HG03139 (cell line): ENCODE results near the gene CPTP.
"Not testable (repeated sequence)": the region's sequence is repeated elsewhere in the genome, so short reads cannot be mapped to it uniquely, and the experiment has no call there.

Experiments used
- ATAC-seq: cut with Tn5 transposase; IDR thresholded peaks from one replicate; pipeline ENCODE4 v1.9.1; 2021; ENCODE audit not compliant: unreplicated experiment

Gene CPTP

DNA sequence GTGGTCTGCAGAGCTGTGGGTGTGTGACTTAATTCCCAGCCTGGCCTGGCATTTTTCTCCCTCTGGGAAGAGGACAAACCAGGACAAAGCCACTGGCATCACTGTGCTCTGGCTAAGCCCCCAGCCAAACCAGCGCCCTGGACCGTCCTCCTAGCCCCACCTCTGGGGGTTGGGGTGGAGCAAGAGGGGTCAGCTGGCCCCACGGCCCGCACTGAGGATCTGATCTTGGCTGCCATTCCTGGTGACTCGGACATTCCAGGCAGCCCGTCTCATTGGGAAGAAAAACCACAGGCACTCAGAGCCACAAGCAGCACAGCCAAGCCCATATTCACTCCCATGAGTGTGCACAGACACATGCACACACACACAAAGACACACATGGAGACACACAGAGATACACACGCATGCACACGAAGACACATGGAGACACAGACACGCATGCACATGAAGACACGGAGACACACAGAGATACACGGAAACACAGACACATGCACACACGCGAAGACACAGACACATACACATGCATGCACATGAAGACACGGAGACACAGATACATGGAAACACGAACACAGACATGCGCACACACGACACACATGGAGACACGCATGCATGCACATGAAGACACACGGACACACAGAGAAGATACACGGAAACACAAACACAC is 36.0 kb downstream of the CPTP start:
- ATAC-seq, result no peak

- no peak for ATAC-seq
These were observed 36.8 kb downstream of the CPTP start for GRCh38 chr1:1361233-1361981.

DNA sequence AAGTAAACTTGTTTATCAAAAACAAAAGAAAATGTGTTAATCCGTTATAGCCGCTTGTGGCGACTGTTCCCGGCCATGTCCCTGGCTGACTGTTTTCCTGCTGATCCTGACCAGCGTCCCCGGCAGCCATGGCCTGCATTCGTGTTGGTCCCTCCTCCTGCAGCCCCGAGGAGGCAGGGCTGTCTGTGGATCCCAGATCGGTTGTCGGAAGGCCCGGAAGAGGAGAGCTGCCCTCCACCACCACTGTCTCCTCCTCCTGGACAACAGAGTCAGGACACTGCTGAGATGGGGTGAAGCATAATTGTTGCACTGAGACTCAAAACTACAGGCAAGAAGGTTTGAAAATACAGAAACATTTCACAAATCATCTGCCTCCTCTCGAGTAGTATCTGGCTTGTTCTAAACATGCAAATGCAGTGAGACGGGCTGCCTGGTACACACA is 37.4 kb downstream of the CPTP start:
- no peak for ATAC-seq

DNA sequence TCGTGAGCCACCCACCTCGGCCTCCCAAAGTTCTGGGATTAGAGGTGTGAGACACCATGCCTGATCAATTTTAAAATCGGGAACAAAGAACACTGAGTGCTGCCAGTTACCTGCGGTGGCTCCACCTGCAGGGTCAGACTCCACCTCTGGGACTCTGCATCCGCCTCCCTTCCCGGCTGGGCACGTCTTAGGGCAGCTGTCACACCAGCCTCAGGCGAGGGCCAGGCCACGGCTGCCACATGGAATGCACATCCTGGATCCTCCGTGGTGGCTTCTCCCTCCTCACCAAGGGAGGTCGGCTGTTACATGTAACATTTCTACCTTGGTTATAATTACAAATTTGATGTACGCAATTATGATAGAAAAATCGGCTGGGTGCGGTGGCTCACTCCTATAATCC is 39.7 kb downstream of the CPTP start:
- no peak for ATAC-seq

DNA sequence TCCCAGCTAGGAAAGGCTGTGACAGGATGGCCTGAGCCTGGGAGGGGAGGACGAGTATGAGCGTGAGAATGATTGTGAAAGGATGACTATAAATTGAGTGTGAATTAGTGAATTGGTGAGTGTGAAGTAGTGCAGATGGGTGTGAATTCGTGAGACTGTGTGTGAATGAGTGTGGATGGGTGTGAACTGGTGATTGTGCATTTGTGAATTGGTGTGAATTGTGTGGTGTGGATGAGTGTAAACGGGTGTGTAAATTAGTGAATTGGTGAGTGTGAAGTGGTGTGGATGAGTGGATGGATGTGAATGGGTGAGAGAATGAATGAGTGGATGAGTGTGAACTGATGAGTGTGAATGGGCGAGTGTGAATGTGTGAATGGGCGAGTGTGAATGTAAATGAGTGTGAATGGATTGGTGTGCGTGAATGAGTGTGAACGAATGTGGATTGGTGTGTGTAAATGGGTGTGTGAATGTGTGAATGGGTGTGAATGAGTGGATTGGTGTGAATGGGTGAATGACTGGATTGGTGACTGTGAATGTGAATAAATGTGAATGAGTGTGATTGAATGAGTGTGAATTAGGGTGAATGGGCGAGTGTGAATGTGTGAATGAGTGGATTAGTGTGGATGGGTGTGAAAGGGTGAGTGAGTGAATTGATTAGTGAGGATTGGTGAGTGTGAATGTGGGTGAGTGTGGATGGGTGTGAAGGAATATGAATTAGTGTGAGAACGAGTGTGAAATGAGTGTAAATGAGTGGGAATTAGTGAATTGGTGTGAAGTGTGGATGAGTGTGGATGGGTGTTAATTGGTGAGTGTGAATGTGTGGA is 41.5 kb downstream of the CPTP start:
- no peak for ATAC-seq

- no peak for ATAC-seq
These were observed 42.1 kb downstream of the CPTP start for GRCh38 chr1:1366699-1367066.

DNA sequence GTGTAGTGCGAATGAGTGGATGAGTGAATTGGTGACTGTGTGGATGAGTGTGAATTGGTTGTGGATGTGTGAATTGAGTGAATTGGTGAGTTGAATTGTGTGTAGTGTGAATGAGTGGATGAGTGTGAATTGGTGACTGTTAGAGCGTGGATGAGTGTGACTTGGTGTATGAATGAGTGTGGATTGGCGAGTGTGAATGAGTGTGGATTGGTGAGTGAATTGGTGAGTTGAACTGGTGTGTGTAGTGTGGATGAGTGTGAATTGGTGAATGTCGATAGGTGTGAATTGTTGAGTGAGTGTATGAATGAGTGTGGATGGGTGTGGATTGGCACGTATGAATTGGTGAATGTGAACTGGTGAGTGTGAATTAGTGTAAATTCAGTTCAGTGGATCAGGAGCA is 42.7 kb downstream of the CPTP start:
- ATAC-seq, result no peak

DNA sequence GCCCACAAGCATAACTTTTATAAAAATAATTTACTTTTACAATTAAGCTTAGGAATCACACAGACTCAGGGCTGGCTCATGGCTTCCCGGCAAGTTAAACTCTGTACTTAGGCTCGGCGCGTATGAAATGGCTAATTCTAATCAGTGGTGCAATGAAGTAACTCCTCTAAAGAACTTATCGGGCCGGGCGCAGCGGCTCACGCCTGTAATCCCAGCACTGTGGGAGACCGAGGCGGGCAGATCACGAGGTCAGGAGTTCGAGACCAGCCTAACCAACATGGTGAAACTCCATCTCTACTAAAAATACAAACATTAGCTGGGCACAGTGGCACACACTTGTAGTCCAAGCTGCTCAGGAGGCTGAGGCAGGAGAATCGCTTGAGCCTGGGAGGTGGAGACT is 45.5 kb downstream of the CPTP start:
- not testable (repeated sequence) for ATAC-seq

- ATAC-seq, result no peak
These were observed 46.2 kb downstream of the CPTP start for GRCh38 chr1:1370771-1371300.

GRCh38 chr1:1371364-1371745 is 46.8 kb downstream of the CPTP start:
- no peak for ATAC-seq

- no peak for ATAC-seq
These were observed 47.4 kb downstream of the CPTP start for GRCh38 chr1:1371746-1372711.

DNA sequence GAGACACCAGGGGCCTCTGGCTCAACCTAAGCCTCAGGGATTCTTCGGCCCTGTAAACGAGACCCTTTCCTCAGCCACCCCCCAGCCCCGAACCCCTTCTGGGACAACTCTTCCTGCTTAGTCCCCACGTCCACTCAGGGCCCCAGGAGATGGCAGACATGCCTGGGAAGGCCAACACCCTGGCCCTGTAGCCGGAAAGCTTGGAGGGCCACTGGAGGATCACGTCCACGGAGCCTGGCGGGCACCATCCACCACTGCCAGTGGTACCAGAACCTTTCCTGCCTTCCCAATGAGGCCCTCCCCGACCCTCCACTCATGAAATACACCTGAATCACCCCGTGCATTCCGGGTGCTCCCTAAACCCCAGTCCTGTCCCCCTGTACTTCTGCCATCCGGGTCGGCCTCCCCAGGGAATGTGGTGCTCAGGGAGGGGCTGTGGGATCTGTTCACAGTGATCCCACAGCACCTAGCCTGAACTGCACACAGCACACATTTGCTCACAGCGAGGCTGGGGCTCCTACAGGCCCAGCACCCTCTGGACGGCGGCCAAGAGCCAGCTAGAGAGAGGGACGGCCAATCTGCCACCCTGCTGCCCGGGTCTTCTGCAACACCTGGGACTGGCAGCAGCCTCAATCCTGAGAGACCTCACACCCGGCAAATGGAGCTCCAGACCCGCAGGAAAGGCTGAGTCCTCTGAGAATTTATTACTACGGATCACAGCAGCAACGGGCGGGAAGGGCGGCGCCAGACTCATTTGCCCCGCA is 48.6 kb downstream of the CPTP start:
- ATAC-seq, result no peak

DNA sequence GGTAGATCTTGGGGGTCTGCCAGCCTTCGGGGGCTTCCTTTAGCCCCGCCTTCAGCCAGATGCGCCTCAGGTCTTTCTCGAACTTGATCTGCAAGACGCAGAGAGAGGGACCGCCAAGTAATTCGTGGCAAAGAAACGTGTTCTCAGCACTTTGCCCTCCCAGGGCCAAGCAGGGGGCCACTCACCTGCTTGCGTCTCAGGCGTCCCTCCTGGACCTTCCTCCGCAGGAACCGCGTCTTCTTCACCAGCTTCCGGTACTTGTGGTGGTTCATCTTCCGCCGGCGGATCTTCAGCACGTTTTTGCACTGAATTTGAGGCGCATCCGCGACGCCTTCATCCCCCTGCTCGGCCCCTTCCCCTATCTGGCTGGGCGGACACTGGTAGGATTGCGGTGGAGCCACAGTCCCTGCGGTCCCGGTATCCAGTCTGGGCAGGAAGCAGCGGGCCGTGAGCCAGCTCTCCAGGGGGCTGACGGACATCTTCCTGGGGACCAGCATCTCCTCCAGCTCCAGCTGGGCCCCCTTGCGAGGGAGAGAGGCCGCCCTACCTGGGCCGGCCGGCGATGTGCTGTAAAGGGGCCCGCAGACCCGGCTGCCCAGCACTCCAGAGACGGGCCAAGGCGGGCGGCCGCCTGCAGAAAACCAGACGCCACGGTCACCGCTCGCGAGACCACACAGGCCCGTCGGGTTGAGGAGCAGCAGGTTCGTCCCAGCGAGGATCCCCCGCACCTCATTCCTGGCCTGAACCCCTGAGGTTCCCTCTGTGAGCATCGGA is 49.4 kb downstream of the CPTP start:
- no peak for ATAC-seq

DNA sequence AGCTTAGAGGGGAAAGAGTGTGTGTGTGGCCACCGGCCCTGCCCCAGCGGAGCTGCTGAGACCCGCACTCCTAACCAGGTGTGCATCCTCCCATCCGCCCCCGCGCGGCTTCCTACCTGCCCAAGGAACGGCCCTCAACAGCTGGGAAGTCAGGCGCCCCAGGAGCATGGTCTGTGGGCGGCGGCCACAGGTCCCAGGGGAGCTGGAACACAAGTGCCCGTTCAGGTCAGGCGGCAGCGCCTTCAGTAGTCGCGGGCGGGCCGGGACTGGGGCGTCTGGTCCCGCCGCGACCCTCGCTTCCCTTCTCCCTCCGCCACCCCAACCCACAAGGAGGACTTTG is 50.0 kb downstream of the CPTP start:
- no peak for ATAC-seq

- ATAC-seq, result peak; percentile 80
These were observed 50.5 kb downstream of the CPTP start, which contains the start of gene AURKAIP1 for GRCh38 chr1:1374929-1375662. TSS of gene AURKAIP1 (minus strand) at chr1:1375207. CDS start at chr1:1374756, 451 bp downstream.

DNA sequence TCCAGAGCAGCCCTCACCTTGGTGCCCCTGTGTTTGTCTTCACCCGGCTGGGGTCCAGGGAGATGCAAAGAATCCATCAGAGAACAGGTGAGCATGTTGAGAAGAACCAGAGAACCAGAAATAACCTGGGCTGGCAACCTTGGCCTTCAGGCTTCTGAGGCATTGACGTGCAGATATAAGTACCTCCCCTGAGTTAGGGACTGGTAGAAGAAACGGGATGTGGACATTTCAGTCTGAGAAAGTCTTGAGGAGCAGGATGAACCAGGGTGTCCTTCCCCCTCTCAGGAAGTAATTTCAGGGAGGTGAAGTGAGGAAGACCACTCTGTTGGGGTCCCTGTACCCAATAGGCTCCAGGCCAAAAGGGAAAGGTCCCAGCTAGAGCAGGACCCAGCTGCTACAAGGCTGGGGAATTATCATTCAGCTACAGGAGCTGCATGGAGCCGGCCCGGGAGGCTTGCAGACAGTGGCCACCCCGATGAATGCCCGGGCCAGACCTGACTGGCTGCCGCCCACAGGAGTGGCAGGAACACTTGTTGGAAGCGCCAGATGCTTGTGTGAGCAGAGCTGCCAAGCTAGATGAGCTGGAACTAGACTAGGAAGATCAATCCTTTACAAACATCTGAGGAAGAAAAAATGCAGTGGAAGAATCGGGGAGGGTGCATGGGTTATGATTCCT is 52.1 kb downstream of the CPTP start:
- no peak for ATAC-seq

DNA sequence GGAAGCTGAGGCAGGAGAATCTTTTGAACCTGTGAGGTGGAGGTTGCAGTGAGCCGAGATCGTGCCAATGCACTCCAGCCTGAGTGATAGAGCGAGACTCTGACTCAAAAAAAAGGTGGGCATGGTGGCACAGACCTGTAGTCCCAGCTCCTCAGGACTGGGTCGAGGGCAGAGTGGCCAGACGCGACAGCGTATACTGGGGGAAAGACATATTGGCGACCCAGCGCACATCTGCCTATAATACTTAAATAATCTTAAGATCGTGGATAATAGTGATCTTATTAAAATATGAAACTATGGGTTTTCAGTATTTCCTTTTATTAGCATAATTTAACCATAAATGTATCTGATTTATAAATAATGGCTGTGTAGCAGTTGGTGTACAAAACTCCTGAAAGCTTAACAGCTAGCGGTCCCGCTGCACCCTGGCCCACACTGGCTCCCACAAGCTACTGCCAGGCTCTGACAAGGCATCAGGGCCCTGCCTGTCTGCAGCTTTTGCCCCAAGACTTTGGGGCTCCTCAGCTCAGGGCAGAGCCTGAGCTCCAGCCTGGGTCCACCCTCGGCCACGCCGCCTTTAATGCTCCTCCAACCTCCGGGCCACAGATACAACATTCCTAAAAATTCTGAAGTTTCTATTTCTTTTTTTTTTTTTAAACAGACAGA is 53.1 kb downstream of the CPTP start:
- ATAC-seq, result no peak
